NCI-H748 (cell line): ENCODE measurements around the gene EGF.
"Not testable (repeated sequence)": the region's sequence is repeated elsewhere in the genome, so short reads cannot be mapped to it uniquely, and the experiment has no call there.

Experiments
- DNase-seq: peaks from one replicate; lab custom pipeline; 2025; ENCODE audit not compliant: unreplicated experiment; lab: John Stamatoyannopoulos, UW

EGF gene

GRCh38 chr4:109912706-109913595, at the start of gene EGF:
TSS of gene EGF (plus strand) at chr4:109912883. CDS start at chr4:109913336, 453 bp downstream.
- no peak for DNase-seq

DNA sequence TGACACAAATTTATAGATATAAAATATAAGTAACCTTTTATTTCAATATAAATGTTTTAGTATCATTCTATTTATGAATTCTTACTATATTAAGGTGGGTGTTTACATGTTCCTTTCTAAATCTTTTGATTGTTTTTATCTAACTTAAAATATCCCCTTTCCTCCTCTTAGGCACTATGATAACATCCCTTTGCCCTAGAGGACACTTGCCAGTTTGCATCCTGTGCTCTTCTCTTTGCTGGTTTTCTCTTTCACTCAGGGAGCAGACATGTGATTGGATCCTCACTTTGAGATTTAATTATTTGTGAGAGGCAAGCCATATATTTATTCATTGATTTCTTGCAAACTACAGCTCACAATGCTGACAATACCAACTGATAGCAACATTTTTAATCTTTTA, 48.5 kb upstream of the EGF start:
- no peak for DNase-seq

DNA sequence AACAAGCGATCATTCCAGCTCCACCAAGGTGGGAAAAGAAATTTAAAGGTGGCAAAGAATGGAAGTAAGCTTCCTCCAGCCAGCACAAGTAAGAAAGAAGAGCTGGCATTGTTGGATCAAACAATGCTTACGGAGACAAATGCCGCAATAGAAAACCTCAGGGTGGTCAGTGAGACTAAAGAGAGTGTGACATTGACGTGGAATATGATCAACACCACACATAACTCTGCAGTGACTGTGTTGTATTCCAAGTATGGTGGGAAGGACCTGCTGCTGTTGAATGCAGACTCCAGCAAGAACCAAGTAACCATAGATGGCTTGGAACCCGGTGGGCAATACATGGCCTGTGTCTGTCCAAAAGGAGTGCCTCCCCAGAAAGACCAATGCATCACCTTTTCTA, 42.6 kb upstream of the EGF start:
- no peak for DNase-seq

GRCh38 chr4:109872065-109872464, 40.6 kb upstream of the EGF start:
- DNase-seq = no peak

GRCh38 chr4:109872950-109873656, 39.6 kb upstream of the EGF start:
- DNase-seq = no peak

DNA sequence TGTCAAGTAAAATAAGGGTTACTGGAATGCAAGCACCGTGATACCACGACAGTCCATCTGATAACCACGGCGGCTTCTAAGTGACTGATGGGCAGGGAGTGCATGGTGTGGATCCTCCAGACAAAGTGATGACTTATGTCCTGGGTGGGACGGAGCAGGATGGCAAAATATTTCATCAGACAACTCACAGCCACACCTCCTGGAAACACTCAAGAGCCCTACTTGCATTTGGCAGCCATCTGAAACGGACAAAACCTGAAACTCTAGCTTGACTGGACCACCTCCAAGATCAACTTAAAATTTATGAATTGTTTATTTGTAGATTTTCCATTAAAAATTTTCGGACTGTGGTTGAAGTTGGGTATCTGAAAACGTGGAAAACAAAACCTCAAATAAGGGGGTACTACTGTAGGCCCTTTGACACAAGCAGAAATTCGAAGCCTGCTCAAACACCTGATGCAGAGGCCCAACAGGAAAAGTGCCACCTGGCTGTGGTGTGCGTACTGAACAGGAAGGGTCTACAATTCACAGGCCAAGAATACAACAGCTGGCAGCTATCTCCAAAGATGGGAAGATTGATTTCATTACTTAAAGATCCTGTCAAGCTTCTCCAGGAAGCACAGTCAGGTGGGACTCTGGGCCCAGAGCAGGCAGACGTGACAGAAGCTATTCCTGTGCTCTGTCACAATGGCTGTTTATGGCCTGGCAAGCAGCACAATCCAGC, 38.7 kb upstream of the EGF start:
- DNase-seq = no peak

- DNase-seq = no peak
Measured at GRCh38 chr4:109875106-109875505, 37.6 kb upstream of the EGF start.

DNA sequence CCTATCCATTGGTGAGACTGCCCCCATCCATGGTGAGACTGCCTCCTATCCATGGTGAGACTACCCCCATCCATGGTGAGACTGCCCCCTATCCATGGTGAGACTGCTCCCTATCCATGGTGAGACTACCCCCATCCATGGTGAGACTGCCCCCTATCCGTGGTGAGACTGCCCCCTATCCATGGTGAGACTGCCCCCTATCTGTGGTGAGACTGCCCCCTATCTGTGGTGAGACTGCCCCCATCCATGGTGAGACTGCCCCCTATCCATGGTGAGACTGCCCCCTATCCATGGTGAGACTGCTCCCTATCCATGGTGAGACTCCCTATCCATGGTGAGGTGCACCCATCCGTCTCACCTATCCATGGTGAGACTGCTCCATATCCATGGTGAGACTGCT, 37.1 kb upstream of the EGF start:
- DNase-seq = not testable (repeated sequence)

- no peak for DNase-seq
Measured at GRCh38 chr4:109876634-109877265, 35.9 kb upstream of the EGF start.

GRCh38 chr4:109877400-109877799, 35.3 kb upstream of the EGF start:
- DNase-seq = no peak

DNA sequence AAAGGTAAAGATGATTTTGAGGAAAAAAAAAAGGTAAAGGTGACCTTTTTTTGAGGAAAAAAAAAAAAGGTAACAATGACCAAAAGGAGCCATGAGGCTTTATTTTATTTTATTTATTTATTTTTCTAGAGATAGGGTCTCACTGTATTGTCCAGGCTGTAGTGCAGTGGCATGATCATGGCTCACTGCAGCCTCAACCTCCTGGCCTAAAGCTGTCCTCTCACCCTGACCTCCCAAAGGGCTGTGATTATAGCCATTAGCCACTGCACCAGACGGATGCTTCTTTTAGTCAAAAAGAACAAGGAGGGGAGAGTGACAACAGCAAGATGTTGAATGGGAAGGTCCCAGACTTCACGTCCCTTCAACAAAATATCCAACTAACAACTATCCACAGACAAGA, 34.3 kb upstream of the EGF start:
- DNase-seq = no peak

DNA sequence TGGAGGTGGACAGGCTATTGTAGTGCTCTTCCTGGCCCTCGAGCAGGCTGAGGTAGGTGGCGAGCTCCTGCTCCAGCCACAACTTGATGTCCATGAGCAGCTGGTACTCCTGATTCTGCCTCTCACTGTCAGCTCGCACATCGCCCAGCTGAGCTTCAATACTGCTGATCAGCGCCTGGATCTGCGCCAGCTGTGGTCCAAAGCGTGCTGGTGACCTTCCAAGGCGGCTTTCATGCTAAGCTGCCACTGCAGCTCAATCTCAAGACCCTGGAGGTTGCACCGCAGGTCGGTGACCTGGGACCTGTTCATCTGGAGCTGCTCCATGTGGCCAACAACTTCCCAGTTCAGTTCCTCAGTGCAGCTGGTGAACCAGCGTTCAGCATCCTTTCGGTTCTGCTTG, 33.6 kb upstream of the EGF start:
- DNase-seq = peak; percentile 6

- no peak for DNase-seq
Measured at GRCh38 chr4:109879636-109880314, 32.9 kb upstream of the EGF start.

DNA sequence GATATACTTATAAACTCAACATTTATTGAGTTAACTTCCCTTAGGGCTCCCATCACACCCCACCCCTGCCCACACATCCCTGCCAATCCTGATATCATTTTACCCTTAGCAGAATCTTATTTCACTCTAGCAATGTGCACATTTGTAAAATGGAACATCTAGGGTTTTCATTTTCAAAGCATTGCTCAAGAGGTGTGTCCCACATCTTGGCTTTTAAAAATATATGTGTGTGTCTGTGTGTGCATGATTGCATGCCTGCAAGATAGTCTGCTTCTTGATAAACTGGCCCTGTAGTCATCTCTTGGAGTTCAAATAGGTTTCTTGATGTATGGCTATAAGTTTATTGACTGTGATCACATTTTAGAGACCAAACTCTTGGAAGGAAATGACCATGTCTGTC, 26.4 kb upstream of the EGF start:
- DNase-seq = no peak

DNA sequence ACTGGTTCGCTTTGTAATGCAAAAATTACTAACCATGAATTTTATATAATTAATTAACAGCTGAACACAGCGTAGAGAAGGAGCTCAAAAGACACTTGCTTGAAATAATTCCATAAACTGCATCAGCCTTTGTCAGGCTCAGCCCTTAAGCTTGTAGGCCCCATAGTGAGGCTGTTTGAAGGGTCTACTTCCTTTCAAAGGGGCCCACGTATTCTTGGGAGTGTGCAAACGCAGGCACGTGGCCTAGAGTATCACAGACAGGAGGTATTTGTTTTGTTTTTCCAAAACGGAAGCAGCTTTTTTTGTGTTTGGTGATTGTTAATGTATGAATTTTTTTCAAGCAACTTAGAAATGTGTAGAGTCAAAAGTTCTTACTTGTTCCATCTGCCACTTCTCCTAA, 25.6 kb upstream of the EGF start:
- DNase-seq = no peak

- DNase-seq = no peak
Measured at GRCh38 chr4:109890076-109890475, 22.6 kb upstream of the EGF start.

- DNase-seq = no peak
Measured at GRCh38 chr4:109902559-109903251, 10.0 kb upstream of the EGF start.

DNA sequence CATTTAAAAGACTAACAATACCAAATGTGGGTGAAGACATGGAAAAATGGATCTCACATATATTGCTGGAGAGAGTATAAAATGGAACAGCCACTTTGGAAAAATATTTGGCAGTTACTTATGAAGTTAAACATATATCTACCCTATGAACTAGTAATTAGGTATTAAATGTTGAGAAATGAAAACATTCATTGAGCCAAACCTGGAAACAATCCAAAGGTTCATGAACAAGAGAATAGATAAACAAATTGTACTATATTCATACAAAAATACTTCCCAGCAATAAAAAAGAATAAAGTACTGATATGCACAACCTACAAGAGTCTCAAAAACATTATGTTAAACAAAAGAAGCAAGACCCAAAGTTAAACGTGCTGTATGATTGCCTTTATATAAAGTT, 4.0 kb upstream of the EGF start:
- DNase-seq = no peak

DNA sequence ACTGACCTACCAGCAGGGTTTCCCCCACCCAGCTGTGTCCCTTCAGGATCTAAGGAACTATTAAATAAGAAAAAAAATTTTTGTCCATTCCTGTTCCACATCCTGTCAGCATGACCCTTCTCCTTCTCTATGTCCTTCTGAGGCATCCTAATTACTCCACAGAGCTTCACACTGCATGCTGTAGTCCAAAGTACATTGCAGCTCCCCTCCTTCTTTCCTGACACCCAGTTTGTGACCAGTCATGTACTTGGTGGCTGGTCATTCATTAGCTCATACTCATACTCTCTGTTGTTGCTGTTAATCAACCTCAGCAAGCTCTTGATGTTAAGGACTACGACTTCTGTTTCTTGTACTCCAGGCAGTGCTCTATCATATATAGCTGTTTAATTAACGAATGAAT, 2.4 kb upstream of the EGF start:
- DNase-seq = no peak

DNA sequence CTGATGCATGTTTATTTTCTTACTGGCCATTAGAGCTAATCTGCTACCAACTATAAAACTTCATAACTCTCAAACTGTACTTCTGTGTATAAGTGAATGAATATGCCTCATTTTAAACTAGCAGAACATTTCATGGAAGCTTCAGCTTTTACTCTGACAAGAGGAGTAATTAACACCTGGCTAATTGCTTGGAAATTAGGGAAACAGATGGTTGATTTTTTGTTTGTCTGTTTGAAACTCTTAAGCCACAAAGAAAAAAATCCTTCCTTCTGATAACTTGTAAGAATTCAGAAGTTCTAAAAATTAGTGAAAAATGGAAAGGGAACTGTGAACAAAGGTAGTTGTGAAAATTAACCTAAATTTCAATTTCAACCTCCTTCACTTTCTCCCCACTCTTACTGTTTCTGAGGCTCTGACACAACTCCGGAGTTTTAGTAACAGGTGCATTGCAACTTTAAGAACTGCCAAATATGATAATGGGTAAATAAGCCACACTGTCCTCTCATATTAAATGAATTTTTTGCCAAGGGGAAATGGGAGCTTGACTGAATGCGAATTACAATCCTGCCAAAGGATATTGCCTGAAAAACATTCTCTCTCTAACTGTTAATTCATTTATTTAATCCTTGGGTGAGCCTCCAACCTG, 1.0 kb downstream of the EGF start:
- DNase-seq = no peak
